OCI-LY1 (cell line): Measurements from ENCODE around the gene FAIM2.

Source experiments
- EZH2 ChIP-seq: fragments of 200-600 bp; sonication (generic), shearing (Covaris generic); IDR thresholded peaks from 2 replicates; pipeline ENCODE4 v1.8.0; 2017; ENCODE audit warnings: borderline replicate concordance, mixed run types, mild to moderate bottlenecking, antibody characterized with exemption, low read length, moderate library complexity, mixed read lengths
- TF ChIP-seq, protein P1 (sequence below): fragments of 200-600 bp; sonication (generic), shearing (Covaris generic); IDR thresholded peaks from 2 replicates; pipeline ENCODE4 v1.5.1; 2017; ENCODE audit warnings: mild to moderate bottlenecking, antibody characterized with exemption, low read length, moderate library complexity, mixed read lengths

DNA sequence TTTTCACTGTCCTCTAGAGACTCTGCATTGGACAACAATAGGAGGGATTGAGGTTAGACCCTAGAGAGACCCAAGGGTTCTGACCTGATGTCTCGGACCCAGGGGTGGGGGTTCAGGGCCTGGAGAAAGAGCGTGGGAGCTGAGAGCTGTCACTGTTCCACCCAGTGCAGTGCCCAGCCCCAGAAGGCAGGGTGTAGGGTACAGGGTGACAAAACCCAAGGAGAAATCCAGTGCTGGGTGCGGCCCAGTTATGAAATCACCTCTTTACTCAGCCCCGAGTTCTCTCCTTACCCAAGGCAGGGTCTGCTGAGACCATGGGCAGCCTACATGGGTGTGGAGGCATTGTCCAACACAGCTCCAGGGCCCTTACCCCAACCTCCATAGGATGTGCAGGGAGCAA is 49.5 kb upstream of the FAIM2 start:
- TF ChIP-seq, protein P1, sequence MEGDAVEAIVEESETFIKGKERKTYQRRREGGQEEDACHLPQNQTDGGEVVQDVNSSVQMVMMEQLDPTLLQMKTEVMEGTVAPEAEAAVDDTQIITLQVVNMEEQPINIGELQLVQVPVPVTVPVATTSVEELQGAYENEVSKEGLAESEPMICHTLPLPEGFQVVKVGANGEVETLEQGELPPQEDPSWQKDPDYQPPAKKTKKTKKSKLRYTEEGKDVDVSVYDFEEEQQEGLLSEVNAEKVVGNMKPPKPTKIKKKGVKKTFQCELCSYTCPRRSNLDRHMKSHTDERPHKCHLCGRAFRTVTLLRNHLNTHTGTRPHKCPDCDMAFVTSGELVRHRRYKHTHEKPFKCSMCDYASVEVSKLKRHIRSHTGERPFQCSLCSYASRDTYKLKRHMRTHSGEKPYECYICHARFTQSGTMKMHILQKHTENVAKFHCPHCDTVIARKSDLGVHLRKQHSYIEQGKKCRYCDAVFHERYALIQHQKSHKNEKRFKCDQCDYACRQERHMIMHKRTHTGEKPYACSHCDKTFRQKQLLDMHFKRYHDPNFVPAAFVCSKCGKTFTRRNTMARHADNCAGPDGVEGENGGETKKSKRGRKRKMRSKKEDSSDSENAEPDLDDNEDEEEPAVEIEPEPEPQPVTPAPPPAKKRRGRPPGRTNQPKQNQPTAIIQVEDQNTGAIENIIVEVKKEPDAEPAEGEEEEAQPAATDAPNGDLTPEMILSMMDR, result no peak
- no peak for TF ChIP-seq EZH2
